GM21723 (cell line): Measurements from ENCODE around the gene ZNF317.
A peak's percentile ranks its signal among the peaks of the same experiment; 100 is the strongest.

ENCODE experiments used
- ATAC-seq: cut with Tn5 transposase; IDR thresholded peaks from one replicate; pipeline ENCODE4 v1.9.1; 2021; ENCODE audit warnings: mild to moderate bottlenecking, moderate library complexity; ENCODE audit not compliant: unreplicated experiment

The ZNF317 gene

DNA sequence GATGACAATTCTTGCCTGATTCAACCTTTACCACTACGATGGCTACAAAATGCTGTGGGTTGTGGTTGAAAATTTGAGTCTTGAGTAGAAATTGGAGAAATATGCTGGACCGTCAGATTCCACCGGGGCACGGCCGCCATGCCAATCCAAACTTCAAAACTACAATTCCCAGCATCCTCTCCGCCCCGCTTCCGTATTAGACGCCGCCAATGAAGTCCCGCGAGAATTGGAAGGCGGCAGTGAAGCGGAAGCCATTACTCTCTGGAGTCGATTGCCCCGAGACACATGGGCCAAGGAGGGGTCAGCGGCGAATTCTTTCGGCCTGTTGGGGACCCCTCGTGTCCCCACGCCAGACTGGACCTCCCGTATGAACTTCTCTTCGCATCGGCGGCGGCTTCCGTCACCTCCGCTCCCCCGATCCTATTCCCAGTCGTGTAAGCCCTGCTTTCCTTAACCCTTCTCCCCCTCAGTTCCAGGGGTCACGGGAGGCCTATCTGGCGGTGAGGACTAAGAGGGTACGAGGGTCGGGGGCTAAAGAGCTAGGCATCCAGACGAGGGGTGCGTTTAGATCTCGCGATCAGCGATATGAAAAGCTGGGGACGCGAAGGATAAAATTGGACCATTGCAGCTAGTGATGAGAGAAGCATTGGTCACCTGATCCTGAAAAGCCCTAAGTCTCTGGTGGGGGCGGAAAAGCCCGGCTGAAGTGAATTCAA is at the start of gene ZNF317:
TSS of gene ZNF317 (plus strand) at position 239 of the 716 bp plus-strand sequence. CDS start 15,620 bp downstream, outside the sequence.
- ATAC-seq: peak; percentile 96

DNA sequence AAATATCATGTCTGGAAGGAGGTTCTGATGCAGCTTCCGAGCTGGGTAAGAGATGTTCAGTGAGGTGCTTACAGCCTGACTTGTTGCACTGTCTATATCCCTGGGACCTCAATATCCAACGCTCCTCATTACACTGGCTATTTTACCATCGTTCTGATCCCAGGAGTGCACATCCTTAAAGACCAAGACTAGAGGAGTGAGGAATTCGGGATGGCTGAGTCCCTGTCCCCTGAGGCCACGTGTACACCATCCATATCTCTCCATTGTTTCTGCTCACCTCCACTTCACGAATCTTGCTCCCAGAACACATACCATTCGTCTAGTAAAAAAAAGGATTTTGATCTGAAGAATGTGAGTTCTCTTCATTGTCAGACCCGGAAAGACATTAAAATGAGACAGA is 32.8 kb upstream of the ZNF317 start, which contains the start of gene OR7G2:
TSS of gene OR7G2 (minus strand) at position 101 of the 400 bp plus-strand sequence. CDS start 4,232 bp downstream, outside the sequence.
- ATAC-seq: no peak

GRCh38 chr19:9109959-9110358 is 30.2 kb upstream of the ZNF317 start:
- no peak for ATAC-seq

- no peak for ATAC-seq
These were observed 24.8 kb upstream of the ZNF317 start, which contains the start of gene OR7G1 for GRCh38 chr19:9115307-9115813. Gene OR7G1, minus strand, starts transcription at chr19:9115763. Its CDS starts 0 bp downstream, at chr19:9115763.

GRCh38 chr19:9116547-9116946 is 23.6 kb upstream of the ZNF317 start:
- ATAC-seq: no peak

DNA sequence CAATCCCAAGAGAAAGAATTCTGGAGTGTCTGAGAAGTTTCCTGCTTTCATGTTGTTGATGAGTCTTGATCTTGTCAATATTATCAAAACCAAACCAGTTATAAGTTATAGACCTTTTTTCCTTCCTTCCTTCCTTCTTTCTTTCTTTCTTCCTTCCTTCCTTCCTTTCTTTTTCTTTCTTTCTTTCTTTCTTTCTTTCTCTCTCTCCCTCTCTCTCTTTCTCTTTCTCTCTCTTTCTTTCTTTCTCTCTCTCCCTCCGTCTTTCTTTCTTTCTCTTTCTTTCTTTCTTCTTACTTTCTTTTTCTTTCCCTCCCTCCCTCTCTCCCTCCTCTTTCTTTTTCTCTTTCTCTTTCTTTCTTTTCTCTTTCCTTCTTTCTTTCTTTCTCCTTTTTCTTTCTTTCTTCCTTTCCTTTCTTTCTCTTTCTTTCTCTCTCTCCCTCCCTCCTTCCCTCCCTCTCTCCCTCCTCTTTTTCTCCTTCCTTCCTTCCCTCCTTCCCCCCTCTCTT is 13.2 kb upstream of the ZNF317 start, which contains the start of gene OR7G3:
TSS of gene OR7G3 (minus strand) at position 51 of the 506 bp plus-strand sequence. CDS start at position 51, 0 bp downstream.
- no peak for ATAC-seq

DNA sequence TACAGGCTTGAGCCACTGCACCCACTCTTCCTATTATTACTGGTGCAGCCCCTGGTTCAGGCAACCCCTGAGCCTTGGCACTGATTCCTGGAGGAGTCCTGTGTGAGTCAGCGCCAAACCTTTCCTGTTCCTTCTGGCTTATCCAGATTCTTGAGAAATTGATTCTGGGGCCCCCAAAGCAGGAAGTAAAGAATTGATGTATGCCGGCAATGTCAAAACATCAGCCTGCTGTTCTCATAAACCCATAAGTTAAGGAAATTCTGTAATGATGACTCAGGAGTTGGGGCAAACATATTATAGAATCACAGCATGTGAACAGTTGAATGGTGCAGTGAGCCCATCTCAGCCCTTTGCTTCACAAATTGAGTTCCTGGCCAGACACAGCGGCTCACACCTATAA is 12.0 kb upstream of the ZNF317 start:
- ATAC-seq: no peak

- no peak for ATAC-seq
These were observed 9.2 kb upstream of the ZNF317 start for GRCh38 chr19:9130965-9131364.

GRCh38 chr19:9132422-9132821 is 7.8 kb upstream of the ZNF317 start:
- no peak for ATAC-seq

GRCh38 chr19:9139609-9140158 is 513 bp upstream of the ZNF317 start:
- peak; percentile 8 for ATAC-seq

GRCh38 chr19:9144920-9145319 is 4.7 kb downstream of the ZNF317 start:
- ATAC-seq: no peak

- no peak for ATAC-seq
These were observed 6.7 kb downstream of the ZNF317 start for GRCh38 chr19:9146882-9147281.

DNA sequence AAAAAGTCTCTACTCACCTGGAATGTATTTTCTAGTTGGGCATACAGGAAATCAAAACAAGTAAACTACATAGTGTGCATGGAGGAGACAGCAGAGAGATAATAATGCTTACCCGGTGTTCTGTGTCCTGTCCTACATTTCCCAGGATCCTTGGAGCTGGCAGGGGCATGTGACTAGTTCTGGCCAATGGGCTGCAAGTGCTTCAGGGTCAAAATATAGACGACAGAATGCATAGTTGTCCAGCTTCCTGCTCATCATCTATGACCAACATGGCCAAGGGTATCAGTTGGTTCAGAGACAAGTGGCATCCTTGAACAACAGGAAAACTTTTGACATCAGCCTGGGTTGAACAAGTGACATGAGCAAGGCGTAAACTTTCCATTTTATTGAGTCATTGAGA is 8.5 kb downstream of the ZNF317 start:
- no peak for ATAC-seq

DNA sequence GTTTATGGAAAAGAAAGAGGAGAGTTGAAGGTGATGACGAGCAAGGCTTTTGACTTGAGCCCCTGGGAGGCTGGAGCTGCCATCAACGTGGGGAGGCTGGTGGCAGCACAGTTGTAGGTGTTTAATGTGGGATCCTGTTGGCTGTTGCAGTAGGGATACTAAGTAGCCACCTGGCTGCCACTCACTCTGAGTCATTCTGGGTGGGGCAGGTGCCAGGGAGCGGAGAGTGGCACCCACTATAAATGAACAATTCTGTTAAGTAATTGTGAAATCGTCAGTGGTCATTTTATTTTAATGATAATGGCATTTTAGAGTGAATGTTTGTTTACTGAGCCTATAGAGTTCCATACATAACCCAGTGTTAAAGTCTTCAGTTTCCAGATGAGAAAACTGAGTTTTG is 9.8 kb downstream of the ZNF317 start:
- no peak for ATAC-seq

DNA sequence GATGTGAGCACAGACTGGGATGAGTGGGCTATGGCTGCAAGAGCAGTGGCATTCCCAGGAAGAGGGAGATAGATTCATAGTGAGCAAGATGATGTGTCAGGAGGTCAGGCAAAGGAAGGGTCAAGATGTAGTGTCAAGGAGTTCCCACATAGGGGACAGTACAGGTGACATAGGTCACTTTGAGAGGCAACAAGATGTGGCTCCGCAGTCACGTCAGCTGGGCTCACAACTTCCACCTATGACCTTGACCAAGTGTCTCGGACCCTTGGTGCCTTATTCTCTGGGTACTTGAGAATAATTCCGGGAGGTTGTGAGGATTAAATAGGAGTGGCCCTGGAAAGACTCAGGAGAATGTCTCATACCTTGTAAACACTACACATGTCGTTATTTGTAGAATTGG is 10.5 kb downstream of the ZNF317 start:
- ATAC-seq: no peak

DNA sequence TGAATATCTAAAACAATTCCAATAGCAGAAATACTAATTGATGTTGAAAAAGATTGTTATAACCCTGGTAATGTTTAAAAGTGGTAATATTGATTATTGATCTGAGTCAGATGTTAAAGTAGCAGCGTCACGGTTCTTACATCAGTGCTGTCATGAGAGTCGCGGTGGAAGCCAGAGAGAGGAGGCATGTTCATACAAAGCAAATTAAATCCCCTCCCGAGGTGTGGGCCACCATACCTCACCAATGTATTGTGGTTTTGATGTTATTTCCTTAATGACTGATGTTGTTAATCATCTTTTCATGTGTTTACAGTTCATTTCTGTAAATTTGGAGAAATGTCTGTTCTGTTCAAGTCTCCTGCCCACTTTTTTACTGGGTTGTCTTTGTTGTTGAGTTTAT is 11.2 kb downstream of the ZNF317 start:
- no peak for ATAC-seq

GRCh38 chr19:9155591-9155990 is 15.4 kb downstream of the ZNF317 start:
- no peak for ATAC-seq

GRCh38 chr19:9156304-9156703 is 16.1 kb downstream of the ZNF317 start:
- no peak for ATAC-seq

GRCh38 chr19:9159891-9160290 is 19.7 kb downstream of the ZNF317 start:
- ATAC-seq: no peak

DNA sequence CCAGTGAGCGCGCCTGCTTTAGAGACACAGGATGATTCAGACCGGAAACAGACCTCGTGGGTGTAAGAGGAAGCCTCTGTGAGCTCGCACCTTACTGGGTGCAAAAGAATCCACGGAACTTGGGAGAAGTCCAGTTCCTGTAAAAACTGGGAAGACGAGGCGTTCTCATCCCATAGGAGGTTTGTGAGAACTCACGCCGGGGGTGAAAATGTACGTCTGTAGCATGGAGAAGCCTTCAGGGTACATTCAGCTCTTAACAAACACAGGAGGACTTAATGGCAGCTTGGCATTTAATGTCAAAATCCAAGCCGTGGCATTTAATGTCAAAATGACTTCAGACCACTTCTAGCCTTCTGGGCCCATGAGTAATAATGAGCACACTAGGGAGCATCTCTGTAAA is 21.2 kb downstream of the ZNF317 start:
- ATAC-seq: no peak

- no peak for ATAC-seq
These were observed 25.1 kb downstream of the ZNF317 start for GRCh38 chr19:9165261-9165660.

GRCh38 chr19:9166846-9167245 is 26.6 kb downstream of the ZNF317 start:
- ATAC-seq: no peak
